ENCODE data around the gene PIGL. TPM values are rescaled to one million over a fixed set of nuclear protein-coding genes. Genes with fewer than 3 reads are reported as not detected.

Gene PIGL
- total and polyA plus RNA-seq, 2 experiments from 2014 or later, result 32.9 to 47.3 TPM

- Histone ChIP-seq H4K20me1 (replicated peaks; ENCODE audit: insufficient read depth) (peaks cover 9% of the 10 kb centered on the region), H3K4me2 (no peak overlapping the region), H3K9me2 (ENCODE audit: insufficient read depth) (no peaks in the 10 kb centered on the region), H3K4me3 (no peak overlapping the region), H3K36me3 (ENCODE audit: insufficient read depth) (no peaks in the 10 kb centered on the region), H3K27me3 (ENCODE audit: insufficient read depth) (no peaks in the 10 kb centered on the region; the same call in 1 of the 2 replicates), H2AFZ (no peak overlapping the region), H3F3A (replicated peaks; ENCODE audit: low read depth) (no peaks in the 10 kb centered on the region), H3K79me2 (replicated peaks; ENCODE audit: insufficient read depth) (peaks cover 9% of the 10 kb centered on the region), H3K4me1 (ENCODE audit: insufficient read depth) (no peaks in the 10 kb centered on the region), H3K27ac (ENCODE audit: low read depth) (no peak overlapping the region)
- no peak overlapping the region for H3K27ac Mint-ChIP-seq
- H3K27me3 Mint-ChIP-seq (ENCODE audit: insufficient read depth, low read depth, poor library complexity), result peaks cover 5% of the 10 kb centered on the region
- peaks cover 5% of the 10 kb centered on the region for H3K36me3 Mint-ChIP-seq (ENCODE audit: low read depth)
- no peak for DNase-seq (ENCODE audit: low spot score)
- ATAC-seq, result no peak
- H3K9me3 Mint-ChIP-seq, result no peaks in the 10 kb centered on the region; the same call in 2 of the 3 replicates
- no peak overlapping the region for H3K4me3 Mint-ChIP-seq
- no peak for TF ChIP-seq EZH2phosphoT487 (IDR thresholded peaks at IDR 0.05; ENCODE audit: unreplicated experiment)
- TF ChIP-seq ZNF114 (CRISPR knock-in tag; IDR thresholded peaks at IDR 0.05), result no peak
- no peak for TF ChIP-seq STAT1 (IDR thresholded peaks at IDR 0.05; ENCODE audit: unreplicated experiment)
- TF ChIP-seq JUNB (IDR thresholded peaks at IDR 0.05; ENCODE audit: unreplicated experiment), result no peak
- no peak for TF ChIP-seq EZH2 (IDR thresholded peaks at IDR 0.05; ENCODE audit: low read depth, unreplicated experiment)
- TF ChIP-seq NANOG (IDR thresholded peaks at IDR 0.05; ENCODE audit: borderline replicate concordance), result no peak
- no peak for TF ChIP-seq CREB1 (CRISPR knock-in tag; IDR thresholded peaks at IDR 0.05; ENCODE audit: low read depth)
- TF ChIP-seq, protein P1, sequence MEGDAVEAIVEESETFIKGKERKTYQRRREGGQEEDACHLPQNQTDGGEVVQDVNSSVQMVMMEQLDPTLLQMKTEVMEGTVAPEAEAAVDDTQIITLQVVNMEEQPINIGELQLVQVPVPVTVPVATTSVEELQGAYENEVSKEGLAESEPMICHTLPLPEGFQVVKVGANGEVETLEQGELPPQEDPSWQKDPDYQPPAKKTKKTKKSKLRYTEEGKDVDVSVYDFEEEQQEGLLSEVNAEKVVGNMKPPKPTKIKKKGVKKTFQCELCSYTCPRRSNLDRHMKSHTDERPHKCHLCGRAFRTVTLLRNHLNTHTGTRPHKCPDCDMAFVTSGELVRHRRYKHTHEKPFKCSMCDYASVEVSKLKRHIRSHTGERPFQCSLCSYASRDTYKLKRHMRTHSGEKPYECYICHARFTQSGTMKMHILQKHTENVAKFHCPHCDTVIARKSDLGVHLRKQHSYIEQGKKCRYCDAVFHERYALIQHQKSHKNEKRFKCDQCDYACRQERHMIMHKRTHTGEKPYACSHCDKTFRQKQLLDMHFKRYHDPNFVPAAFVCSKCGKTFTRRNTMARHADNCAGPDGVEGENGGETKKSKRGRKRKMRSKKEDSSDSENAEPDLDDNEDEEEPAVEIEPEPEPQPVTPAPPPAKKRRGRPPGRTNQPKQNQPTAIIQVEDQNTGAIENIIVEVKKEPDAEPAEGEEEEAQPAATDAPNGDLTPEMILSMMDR (conservative IDR thresholded peaks at IDR 0.05; ENCODE audit: low read depth in 2 of 2), result no peak
- TF ChIP-seq ZNF331 (CRISPR knock-in tag; IDR thresholded peaks at IDR 0.05; ENCODE audit: low read depth), result no peak
- no peak for TF ChIP-seq ETS1 (IDR thresholded peaks at IDR 0.05)
- TF ChIP-seq REST (IDR thresholded peaks at IDR 0.05; ENCODE audit: unreplicated experiment), result no peak
- TF ChIP-seq POLR2AphosphoS5 (IDR thresholded peaks at IDR 0.05; ENCODE audit: low read depth), result no peak
- TF ChIP-seq, protein P2, sequence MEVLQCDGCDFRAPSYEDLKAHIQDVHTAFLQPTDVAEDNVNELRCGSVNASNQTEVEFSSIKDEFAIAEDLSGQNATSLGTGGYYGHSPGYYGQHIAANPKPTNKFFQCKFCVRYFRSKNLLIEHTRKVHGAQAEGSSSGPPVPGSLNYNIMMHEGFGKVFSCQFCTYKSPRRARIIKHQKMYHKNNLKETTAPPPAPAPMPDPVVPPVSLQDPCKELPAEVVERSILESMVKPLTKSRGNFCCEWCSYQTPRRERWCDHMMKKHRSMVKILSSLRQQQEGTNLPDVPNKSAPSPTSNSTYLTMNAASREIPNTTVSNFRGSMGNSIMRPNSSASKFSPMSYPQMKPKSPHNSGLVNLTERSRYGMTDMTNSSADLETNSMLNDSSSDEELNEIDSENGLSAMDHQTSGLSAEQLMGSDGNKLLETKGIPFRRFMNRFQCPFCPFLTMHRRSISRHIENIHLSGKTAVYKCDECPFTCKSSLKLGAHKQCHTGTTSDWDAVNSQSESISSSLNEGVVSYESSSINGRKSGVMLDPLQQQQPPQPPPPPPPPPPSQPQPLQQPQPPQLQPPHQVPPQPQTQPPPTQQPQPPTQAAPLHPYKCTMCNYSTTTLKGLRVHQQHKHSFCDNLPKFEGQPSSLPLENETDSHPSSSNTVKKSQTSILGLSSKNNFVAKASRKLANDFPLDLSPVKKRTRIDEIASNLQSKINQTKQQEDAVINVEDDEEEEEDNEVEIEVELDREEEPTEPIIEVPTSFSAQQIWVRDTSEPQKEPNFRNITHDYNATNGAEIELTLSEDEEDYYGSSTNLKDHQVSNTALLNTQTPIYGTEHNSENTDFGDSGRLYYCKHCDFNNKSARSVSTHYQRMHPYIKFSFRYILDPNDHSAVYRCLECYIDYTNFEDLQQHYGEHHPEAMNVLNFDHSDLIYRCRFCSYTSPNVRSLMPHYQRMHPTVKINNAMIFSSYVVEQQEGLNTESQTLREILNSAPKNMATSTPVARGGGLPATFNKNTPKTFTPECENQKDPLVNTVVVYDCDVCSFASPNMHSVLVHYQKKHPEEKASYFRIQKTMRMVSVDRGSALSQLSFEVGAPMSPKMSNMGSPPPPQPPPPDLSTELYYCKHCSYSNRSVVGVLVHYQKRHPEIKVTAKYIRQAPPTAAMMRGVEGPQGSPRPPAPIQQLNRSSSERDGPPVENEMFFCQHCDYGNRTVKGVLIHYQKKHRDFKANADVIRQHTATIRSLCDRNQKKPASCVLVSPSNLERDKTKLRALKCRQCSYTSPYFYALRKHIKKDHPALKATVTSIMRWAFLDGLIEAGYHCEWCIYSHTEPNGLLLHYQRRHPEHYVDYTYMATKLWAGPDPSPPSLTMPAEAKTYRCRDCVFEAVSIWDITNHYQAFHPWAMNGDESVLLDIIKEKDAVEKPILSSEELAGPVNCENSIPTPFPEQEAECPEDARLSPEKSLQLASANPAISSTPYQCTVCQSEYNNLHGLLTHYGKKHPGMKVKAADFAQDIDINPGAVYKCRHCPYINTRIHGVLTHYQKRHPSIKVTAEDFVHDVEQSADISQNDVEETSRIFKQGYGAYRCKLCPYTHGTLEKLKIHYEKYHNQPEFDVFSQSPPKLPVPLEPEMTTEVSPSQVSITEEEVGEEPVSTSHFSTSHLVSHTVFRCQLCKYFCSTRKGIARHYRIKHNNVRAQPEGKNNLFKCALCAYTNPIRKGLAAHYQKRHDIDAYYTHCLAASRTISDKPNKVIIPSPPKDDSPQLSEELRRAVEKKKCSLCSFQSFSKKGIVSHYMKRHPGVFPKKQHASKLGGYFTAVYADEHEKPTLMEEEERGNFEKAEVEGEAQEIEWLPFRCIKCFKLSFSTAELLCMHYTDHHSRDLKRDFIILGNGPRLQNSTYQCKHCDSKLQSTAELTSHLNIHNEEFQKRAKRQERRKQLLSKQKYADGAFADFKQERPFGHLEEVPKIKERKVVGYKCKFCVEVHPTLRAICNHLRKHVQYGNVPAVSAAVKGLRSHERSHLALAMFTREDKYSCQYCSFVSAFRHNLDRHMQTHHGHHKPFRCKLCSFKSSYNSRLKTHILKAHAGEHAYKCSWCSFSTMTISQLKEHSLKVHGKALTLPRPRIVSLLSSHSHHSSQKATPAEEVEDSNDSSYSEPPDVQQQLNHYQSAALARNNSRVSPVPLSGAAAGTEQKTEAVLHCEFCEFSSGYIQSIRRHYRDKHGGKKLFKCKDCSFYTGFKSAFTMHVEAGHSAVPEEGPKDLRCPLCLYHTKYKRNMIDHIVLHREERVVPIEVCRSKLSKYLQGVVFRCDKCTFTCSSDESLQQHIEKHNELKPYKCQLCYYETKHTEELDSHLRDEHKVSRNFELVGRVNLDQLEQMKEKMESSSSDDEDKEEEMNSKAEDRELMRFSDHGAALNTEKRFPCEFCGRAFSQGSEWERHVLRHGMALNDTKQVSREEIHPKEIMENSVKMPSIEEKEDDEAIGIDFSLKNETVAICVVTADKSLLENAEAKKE (CRISPR knock-in tag; IDR thresholded peaks at IDR 0.05), result no peak
- H3K4me1 Mint-ChIP-seq, result peaks cover 3% of the 10 kb centered on the region; the same call in 1 of the 3 replicates
Measured at GRCh38 chr17:16232391-16232790, 15.4 kb downstream of the PIGL start.
